Measurements from ENCODE around the gene ALDOB. TPM values are rescaled to one million over a fixed set of nuclear protein-coding genes. Genes with fewer than 3 reads are reported as not detected.

Gene ALDOB
- total and polyA plus RNA-seq, 2 of the 8 experiments (the other 6 are each of a cell fraction or from before 2014, with no cell fraction given) = not detected

DNA sequence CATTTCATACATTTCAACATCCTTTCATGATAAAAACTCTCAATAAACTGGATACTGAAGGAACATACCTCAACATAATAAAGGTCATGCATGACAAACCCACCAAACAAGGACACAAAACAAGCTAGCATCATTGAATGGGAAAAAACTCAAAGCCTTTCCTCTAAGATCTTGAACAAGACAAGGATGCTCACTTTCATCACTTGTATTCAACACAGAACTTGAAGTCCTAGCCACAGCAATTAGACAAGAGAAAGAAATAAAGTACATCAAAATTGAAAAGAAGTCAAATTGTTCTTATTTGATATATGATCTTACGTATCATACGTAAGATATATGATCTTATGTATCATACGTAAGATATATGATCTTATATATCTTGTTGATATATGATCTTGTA lies 42.4 kb downstream of the ALDOB start (continued):
- TF ChIP-seq, protein P1, sequence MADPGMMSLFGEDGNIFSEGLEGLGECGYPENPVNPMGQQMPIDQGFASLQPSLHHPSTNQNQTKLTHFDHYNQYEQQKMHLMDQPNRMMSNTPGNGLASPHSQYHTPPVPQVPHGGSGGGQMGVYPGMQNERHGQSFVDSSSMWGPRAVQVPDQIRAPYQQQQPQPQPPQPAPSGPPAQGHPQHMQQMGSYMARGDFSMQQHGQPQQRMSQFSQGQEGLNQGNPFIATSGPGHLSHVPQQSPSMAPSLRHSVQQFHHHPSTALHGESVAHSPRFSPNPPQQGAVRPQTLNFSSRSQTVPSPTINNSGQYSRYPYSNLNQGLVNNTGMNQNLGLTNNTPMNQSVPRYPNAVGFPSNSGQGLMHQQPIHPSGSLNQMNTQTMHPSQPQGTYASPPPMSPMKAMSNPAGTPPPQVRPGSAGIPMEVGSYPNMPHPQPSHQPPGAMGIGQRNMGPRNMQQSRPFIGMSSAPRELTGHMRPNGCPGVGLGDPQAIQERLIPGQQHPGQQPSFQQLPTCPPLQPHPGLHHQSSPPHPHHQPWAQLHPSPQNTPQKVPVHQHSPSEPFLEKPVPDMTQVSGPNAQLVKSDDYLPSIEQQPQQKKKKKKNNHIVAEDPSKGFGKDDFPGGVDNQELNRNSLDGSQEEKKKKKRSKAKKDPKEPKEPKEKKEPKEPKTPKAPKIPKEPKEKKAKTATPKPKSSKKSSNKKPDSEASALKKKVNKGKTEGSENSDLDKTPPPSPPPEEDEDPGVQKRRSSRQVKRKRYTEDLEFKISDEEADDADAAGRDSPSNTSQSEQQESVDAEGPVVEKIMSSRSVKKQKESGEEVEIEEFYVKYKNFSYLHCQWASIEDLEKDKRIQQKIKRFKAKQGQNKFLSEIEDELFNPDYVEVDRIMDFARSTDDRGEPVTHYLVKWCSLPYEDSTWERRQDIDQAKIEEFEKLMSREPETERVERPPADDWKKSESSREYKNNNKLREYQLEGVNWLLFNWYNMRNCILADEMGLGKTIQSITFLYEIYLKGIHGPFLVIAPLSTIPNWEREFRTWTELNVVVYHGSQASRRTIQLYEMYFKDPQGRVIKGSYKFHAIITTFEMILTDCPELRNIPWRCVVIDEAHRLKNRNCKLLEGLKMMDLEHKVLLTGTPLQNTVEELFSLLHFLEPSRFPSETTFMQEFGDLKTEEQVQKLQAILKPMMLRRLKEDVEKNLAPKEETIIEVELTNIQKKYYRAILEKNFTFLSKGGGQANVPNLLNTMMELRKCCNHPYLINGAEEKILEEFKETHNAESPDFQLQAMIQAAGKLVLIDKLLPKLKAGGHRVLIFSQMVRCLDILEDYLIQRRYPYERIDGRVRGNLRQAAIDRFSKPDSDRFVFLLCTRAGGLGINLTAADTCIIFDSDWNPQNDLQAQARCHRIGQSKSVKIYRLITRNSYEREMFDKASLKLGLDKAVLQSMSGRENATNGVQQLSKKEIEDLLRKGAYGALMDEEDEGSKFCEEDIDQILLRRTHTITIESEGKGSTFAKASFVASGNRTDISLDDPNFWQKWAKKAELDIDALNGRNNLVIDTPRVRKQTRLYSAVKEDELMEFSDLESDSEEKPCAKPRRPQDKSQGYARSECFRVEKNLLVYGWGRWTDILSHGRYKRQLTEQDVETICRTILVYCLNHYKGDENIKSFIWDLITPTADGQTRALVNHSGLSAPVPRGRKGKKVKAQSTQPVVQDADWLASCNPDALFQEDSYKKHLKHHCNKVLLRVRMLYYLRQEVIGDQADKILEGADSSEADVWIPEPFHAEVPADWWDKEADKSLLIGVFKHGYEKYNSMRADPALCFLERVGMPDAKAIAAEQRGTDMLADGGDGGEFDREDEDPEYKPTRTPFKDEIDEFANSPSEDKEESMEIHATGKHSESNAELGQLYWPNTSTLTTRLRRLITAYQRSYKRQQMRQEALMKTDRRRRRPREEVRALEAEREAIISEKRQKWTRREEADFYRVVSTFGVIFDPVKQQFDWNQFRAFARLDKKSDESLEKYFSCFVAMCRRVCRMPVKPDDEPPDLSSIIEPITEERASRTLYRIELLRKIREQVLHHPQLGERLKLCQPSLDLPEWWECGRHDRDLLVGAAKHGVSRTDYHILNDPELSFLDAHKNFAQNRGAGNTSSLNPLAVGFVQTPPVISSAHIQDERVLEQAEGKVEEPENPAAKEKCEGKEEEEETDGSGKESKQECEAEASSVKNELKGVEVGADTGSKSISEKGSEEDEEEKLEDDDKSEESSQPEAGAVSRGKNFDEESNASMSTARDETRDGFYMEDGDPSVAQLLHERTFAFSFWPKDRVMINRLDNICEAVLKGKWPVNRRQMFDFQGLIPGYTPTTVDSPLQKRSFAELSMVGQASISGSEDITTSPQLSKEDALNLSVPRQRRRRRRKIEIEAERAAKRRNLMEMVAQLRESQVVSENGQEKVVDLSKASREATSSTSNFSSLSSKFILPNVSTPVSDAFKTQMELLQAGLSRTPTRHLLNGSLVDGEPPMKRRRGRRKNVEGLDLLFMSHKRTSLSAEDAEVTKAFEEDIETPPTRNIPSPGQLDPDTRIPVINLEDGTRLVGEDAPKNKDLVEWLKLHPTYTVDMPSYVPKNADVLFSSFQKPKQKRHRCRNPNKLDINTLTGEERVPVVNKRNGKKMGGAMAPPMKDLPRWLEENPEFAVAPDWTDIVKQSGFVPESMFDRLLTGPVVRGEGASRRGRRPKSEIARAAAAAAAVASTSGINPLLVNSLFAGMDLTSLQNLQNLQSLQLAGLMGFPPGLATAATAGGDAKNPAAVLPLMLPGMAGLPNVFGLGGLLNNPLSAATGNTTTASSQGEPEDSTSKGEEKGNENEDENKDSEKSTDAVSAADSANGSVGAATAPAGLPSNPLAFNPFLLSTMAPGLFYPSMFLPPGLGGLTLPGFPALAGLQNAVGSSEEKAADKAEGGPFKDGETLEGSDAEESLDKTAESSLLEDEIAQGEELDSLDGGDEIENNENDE (IDR thresholded peaks at IDR 0.05; ENCODE audit: insufficient replicate concordance, low read length) = no peak
- TF ChIP-seq RNF2 (IDR thresholded peaks at IDR 0.05; ENCODE audit: borderline replicate concordance, low read depth, low read length, missing control alignments, poor library complexity, severe bottlenecking) = no peak
- no peak for TF ChIP-seq RBBP5 (IDR thresholded peaks at IDR 0.05; ENCODE audit: borderline replicate concordance, low read depth, low read length)
- TF ChIP-seq EGR1 (IDR thresholded peaks at IDR 0.05; ENCODE audit: borderline replicate concordance, low read depth, low read length) = no peak
- TF ChIP-seq TAF7 (optimal IDR thresholded peaks at IDR 0.05; ENCODE audit: borderline replicate concordance, low read depth, low read length) = no peak
- TF ChIP-seq, protein P2, sequence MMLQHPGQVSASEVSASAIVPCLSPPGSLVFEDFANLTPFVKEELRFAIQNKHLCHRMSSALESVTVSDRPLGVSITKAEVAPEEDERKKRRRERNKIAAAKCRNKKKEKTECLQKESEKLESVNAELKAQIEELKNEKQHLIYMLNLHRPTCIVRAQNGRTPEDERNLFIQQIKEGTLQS (IDR thresholded peaks at IDR 0.05; ENCODE audit: insufficient read depth, low read depth, low read length) = no peak
- TF ChIP-seq SP4 (IDR thresholded peaks at IDR 0.05; ENCODE audit: low read length) = no peak
- no peak for TF ChIP-seq FOSL1 (IDR thresholded peaks at IDR 0.05; ENCODE audit: insufficient read depth, low read depth, low read length)
- TF ChIP-seq CREB1 (IDR thresholded peaks at IDR 0.05) = no peak
